Measurements from ENCODE around the gene TGFB1I1.
"Not testable (repeated sequence)": the region's sequence is repeated elsewhere in the genome, so short reads cannot be mapped to it uniquely, and the experiment has no call there.

Gene TGFB1I1

GRCh38 chr16:31496670-31497069, 24.7 kb downstream of the TGFB1I1 start:
- Histone ChIP-seq H3K27me3 (no peaks in the 10 kb centered on the region), H3K36me3 (no peaks in the 10 kb centered on the region), H3K9me3 (no peaks in the 10 kb centered on the region), H3K4me1 (no peaks in the 10 kb centered on the region), H3K4me3 (ENCODE audit: low read depth, low read length) (no peak overlapping the region)
- DNase-seq: no peak
- TF ChIP-seq CTCF (IDR thresholded peaks at IDR 0.05; ENCODE audit: low read depth, low read length): no peak

- no peak for DNase-seq
- no peaks in the 10 kb centered on the region for H3K36me3 ChIP-seq
Measured at GRCh38 chr16:31498493-31498892, 26.5 kb downstream of the TGFB1I1 start.

GRCh38 chr16:31499928-31500327, 28.0 kb downstream of the TGFB1I1 start:
- H3K36me3 ChIP-seq: no peaks in the 10 kb centered on the region
- H3K27me3 ChIP-seq: no peaks in the 10 kb centered on the region
- H3K4me1 ChIP-seq: no peaks in the 10 kb centered on the region
- no peaks in the 10 kb centered on the region for H3K9me3 ChIP-seq
- TF ChIP-seq CTCF (IDR thresholded peaks at IDR 0.05; ENCODE audit: low read depth, low read length): no peak
- no peak for DNase-seq
- no peak overlapping the region for H3K4me3 ChIP-seq (ENCODE audit: low read depth, low read length)

More at GRCh38 chr16:31498493-31498892, 26.5 kb downstream of the TGFB1I1 start:
- Histone ChIP-seq H3K27me3 (no peaks in the 10 kb centered on the region), H3K4me1 (no peaks in the 10 kb centered on the region), H3K4me3 (ENCODE audit: low read depth, low read length) (no peak overlapping the region), H3K9me3 (no peaks in the 10 kb centered on the region)
- no peak for TF ChIP-seq CTCF (IDR thresholded peaks at IDR 0.05; ENCODE audit: low read depth, low read length)

- no peak for TF ChIP-seq CTCF (IDR thresholded peaks at IDR 0.05; ENCODE audit: low read depth, low read length)
- Histone ChIP-seq H3K4me3 (ENCODE audit: low read depth, low read length) (no peak overlapping the region), H3K9me3 (no peaks in the 10 kb centered on the region), H3K4me1 (no peaks in the 10 kb centered on the region), H3K36me3 (no peaks in the 10 kb centered on the region), H3K27me3 (no peaks in the 10 kb centered on the region)
- DNase-seq: no peak
Measured at GRCh38 chr16:31501226-31501965, 29.4 kb downstream of the TGFB1I1 start.

- TF ChIP-seq CTCF (IDR thresholded peaks at IDR 0.05; ENCODE audit: low read depth, low read length): no peak
Measured at GRCh38 chr16:31501966-31502348, 30.0 kb downstream of the TGFB1I1 start.

GRCh38 chr16:31502981-31503380, 31.0 kb downstream of the TGFB1I1 start:
- Histone ChIP-seq H3K4me1 (no peaks in the 10 kb centered on the region), H3K4me3 (ENCODE audit: low read depth, low read length) (no peak overlapping the region), H3K36me3 (no peaks in the 10 kb centered on the region), H3K9me3 (no peaks in the 10 kb centered on the region), H3K27me3 (no peaks in the 10 kb centered on the region)
- DNase-seq: no peak
- TF ChIP-seq CTCF (IDR thresholded peaks at IDR 0.05; ENCODE audit: low read depth, low read length): no peak

More at GRCh38 chr16:31501966-31502348, 30.0 kb downstream of the TGFB1I1 start:
- Histone ChIP-seq H3K9me3 (no peaks in the 10 kb centered on the region), H3K4me3 (ENCODE audit: low read depth, low read length) (no peak overlapping the region), H3K4me1 (no peaks in the 10 kb centered on the region), H3K27me3 (no peaks in the 10 kb centered on the region), H3K36me3 (no peaks in the 10 kb centered on the region)
- DNase-seq: no peak

GRCh38 chr16:31503555-31503954, 31.6 kb downstream of the TGFB1I1 start:
- H3K36me3 ChIP-seq; DNase-seq; H3K27me3 ChIP-seq; H3K9me3 ChIP-seq; H3K4me1 ChIP-seq; H3K4me3 ChIP-seq (ENCODE audit: low read depth, low read length): not testable (repeated sequence)
